ENCODE data around the gene KYNU.
"Not testable (repeated sequence)": the region's sequence is repeated elsewhere in the genome, so short reads cannot be mapped to it uniquely, and the experiment has no call there.

The KYNU gene

DNA sequence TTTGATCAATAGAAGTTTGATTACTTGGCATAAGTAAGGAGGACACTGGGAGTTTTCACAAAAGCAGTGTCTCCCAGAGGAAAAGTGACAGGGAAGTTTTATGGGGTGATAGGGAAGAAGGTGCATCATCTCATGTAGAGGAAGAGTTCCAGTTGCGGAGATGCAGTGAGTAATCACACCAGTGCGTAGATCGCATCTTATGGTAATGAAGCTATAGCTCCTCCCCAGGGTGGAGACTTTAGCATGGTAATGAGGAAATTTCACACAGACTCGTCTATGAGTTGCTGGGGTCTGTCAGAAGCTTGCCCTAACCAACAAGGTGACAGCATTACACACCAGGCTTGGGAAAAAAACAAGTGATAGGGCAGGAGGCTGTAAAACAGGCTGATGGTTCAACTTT, 49.0 kb downstream of the KYNU start:
- DNase-seq: no peak

DNA sequence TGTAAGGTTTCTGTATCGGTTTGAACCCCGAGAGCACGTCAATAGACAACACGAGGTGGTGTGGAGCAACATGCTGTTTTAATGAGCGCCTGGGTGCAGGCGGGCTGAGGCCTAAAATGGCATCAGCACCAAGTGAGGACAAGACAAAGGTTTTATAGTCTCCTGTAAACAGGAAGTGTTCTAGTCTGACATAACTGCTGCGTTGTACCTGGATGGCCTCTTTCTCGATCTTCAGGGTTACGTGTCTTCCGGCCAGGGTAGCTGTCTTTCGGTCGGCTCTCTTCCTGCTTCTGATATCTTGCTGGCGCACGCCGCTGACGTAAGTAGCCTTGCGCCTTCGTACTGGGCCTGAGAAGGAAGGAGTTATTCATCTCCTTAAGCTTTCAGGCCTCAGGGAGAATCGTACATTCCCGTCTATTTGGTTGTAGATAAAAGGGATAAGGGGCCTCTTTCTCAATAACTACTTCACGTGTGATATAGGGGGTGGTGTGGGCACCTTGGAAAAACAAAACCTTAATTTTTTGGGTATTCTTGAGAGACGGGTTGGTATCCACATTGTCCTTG, 53.5 kb downstream of the KYNU start:
- DNase-seq: no peak

DNA sequence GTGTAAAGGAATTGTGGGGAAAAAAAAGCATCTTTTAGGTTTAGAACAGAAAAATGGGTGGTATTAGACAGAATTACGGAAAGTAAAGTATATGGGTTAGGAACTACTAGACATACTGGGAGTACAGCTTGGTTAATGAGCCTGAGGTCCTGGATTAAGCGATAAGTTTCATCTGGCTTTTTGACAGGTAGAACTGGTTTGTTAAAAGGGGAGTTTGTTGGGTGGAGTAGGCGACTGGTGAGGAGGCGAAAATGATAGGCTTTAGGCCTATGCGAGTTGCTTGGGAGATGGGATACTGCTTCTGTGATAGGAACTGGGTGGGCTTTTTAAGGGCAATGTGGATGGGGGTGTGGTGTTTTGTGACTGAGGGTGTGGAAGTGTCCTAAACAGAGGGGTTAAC, 56.5 kb downstream of the KYNU start:
- no peak for DNase-seq

DNA sequence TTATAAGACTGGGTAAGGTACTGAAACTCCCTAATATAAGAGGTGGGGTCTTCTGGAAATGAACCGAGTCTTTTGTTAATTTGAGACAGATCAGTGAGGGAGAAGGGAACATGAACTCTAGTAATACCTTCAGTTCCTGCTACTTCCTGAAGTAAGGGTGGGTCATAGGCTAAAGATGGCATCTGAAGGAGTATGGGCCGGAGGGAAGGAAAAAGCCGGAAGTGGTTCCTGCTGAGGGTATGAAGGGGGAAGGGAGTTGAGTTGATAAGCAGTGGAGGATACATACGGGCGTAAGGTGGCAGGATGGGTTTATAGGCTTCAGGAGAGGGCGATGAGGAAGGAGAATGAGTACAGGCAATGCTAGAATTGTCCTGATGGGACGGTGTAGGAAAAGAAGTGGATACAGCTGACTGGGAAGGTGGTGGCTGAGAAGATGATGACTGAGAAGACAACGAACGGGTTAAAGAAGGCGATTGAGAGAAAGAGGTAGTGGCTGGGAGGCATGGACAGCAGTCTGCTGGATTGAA, 58.2 kb downstream of the KYNU start:
- DNase-seq: no peak

DNA sequence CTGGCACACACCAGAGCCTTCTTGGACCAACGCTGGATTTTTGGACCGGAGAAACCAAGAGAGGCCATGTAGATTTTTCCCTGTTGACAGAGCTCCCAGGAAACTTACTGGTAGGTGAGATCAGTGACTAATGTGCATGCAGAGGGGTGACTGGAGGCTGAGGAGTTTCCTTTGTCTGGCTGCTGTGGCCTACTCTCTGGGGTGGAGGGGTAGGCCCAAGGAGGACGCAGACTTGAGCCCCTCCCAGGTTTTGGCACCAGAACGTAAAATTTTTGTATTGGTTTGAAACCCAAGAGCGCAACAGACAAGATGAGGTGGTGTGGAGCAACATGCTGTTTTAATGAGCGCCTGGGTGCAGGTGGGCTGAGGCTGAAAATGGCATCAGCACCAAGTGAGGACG, 59.2 kb downstream of the KYNU start:
- DNase-seq: no peak

DNA sequence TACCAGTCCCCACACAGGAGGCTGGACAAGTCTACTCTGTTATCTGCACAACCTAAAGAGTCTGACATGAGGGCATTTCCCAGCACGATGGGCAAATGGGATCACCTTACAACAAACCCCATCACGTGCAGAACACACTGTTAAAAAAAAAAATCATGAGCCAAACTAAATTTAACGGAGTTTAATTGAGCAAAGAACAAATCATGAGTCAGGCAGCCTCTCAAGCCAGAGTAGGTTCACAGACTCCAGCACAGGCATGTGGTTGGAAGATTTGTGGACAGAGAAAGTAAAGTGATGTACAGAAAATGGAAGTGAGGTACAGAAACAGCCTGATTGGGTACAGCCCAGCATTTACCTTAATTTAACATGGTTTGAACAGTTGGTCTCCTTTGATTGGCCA, 59.9 kb downstream of the KYNU start:
- DNase-seq: no peak

DNA sequence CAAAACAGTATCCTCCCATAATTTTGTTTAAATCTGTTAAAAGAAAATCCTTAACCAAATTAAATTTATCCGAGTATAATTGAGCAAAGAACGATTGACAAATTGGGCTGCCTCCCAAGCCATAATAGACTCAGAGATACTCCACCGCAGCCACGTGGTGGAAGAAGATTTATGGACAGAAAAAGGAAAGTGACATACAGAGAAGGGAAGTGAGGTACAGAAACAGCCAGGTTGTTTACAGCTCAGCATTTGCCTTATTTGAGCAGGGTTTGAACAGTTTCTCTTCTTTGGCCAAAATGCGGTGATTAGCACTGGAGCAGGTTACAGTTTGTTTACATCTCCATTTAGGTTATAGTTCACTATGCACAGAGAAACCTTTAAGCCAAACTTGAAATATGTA, 60.8 kb downstream of the KYNU start:
- no peak for DNase-seq

DNA sequence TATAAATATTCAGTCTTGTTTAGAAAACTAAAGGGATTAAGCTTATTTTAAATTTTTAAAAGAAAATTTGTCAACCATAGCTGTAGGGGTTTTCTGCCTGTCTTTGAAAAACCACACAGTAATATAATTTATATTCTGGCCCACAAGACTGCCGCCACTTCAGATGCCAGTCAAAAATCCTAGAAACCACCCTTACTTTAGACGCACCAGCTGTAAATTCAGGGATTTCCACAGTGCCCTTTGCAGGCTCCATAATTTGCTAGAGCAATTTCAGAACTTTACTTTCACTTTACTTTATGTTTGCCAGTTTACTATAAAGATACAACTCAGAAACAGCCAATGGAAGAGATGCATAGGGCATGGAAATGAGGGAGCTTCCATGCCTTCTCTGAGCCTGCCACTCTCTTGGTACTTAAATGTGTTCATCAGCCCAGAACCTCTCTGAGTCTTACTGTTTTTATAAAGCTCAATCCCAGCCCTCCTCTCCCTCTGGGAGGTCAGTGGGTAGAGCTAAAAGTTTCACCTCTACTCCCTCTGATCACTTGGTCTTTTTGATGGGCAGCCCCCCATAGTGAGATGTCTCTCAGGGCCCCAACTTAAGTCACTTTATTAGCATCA, 63.3 kb downstream of the KYNU start:
- DNase-seq: no peak

DNA sequence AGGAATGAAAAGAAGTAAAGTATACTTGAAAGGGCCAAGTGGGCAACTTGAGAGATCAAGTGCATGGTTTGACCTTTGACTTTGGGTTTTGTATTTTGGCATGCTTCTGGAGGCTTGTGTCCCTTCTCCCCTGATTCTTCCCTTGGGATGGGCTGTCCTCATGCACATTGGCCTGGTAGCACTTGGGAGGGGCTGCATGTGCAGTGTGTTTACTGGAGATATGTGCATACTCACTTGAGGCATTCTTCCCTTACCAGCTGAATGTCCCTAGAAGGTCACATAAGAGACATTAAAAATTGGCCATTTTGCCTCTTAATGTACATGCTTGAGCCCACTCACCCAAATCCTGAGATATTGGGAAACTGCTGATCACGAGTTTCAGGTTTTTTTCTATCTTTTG, 65.2 kb downstream of the KYNU start:
- DNase-seq: no peak

DNA sequence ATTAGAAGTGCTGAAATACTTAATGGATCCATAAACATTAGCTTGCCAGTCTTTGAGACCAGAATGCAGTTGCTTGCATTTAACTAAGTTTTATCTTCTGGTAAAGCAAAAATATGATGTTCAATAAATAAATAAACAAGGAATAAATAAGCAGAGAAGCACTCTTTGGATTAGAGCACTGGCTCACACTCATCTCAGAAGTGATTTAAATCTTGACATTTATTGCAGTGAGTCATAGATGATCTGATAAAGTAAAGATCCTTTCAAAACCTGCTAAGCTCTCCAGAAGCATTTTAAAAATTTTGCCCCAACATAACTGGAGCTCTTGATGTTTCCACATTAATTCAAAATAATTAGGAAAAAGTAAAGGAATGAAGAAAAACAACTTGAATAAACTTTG, 66.8 kb downstream of the KYNU start:
- DNase-seq: no peak

DNA sequence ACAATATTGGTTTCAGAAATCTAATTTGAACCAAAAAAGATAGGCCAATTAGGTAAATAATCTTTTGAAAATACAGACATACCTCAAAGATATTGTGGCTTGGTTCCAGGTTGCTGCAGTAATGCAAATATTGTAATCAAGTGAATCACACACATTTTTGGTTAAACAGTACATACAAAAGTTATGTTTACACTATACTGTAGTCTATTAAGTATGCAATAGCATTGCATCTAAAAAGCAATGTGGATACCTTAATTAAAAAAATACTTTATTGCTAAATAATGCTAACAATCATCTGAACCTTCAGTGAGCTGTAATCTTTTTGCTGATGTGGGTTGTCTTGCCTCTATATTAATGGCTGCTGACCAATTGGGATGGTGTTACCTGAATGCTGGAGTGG, 67.3 kb downstream of the KYNU start:
- DNase-seq: no peak

DNA sequence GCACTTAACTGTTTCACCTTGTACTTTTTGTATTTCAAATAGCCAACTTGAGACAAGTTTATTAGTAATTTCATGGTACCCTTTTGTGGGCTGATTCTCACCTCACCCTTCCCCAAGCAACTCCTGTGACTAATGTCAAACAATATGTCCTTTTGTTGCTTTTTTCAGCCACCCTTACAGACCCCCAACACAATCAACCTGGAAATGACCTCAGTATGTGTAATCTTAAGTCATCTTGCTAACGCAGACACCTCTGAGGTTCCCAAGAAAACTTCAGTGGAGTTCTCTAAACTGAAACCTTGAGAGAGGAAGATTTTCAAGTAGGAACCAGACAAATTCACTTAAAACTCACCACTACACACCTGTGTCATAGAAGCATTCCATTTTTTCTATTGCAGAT, 69.5 kb downstream of the KYNU start:
- DNase-seq: no peak

DNA sequence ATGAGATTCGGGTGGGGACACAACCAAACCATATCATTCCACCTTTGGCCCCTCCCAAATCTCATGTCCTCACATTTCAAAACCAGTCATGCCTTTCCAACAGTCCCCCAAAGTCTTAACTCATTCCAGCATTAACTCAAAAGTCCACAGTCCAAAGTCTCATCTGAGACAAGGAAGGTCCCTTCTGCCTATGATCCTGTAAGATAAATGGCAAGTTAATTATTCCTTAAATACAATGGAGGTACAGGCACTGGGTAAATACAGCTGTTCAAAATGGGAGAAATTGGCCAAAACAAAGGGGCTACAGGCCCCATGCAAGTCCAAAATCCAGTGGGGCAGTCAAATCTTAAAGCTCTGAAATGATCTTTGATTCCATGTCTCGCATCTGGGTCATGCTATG, 71.3 kb downstream of the KYNU start:
- DNase-seq: not testable (repeated sequence)

DNA sequence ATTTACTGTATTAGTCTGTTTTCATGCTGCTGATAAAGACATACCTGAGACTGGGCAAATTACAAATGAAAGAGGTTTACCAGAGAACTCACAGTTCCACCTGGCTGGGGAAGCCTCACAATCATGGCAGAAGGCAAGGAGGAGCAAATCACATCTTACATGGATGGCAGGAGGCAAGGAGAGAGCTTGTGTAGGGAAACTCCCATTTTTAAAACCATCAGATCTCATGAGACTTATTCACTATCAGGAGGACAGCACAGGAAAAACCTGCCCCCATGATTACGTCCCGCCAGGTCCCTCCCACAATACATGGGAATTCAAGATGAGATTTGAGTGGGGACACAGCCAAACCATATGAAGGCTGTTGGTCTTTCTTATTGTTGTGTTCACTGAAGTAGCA, 72.9 kb downstream of the KYNU start:
- DNase-seq: not testable (repeated sequence)

DNA sequence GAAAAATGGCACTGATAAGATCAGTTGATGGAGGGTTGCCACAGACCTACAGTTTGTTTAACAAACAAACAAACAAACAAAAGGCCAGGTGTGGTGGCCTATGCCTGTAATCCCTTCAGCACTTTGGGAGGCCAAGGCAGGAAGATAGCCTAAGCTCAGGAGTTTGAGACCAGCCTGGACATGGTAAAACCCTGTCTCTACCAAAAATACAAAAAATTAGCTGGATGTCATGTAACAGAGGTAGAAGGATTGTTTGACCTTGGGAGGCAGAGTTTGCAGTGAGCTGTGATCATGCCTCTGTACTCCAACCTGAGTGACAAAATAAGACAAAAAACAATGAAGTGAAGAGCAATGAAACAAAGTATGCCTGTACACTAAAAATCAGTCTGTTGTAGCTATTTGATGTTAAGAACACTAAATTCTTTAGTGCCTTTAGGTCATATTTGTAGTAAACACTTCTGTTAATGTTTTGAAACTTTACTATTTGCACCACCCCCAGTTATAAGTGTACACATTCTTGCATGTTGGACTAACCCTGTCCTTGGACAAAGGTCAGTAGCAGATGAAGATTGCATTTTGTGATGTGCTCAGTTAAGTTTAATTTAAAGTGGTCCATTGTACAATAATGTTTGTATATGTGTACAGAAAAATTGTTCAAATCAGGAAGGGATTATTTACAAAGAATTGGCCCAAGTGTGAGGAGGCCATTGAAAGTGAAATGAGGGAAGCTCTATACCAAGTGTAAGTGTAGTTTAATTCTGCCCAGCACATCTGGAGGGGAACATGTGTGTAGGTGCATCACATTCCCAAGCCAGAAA, 73.9 kb downstream of the KYNU start:
- DNase-seq: no peak

DNA sequence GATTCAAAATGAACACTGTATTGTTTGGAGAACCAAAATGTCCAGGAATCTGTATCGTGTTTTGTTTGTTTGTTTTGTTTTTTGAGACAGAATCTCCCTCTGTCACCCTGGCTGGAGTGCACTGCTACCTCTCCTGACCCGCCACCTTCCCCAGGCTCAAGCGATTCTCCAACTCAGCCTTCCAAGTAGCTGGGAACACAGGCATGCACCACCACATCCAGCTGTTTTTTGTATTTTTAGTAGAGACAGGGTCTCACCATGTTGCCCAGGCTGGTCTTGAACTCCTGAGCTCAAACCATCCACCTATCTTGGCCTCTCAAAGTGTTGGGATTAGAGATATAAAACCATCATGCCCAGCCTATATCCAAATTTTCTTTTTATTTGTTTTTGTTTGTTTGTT, 74.6 kb downstream of the KYNU start:
- DNase-seq: no peak

DNA sequence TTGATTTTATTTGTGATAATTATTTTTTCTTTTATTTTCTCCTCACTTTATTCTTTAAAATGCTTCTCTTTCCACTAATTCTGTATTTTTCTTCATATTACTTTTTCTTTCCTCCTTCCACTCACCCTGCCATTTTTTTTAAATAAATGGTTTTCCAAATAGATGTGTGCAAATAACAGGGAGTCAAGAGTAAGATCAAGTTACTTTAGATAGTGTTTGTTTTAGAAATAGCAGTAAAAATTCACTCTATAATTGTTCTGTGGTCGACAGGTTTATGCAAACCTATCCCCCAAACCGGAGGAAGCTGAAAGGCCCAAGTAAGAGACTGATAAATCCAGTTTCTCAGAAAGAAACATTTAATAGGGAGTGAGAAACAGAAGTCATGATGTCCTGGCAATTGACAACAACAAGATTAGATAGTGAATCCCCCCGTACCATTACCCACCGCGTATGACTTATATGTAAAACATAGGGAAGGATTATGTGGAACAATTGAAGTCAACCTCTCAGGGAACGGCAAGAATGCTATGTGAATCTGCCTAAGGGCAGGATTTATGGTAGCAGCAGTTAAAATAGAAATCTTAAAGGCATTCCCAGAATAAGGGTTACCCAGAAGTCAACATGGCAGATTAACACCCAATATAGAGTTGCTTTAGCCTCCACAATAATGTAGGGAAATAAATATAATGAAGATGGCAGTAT, 75.5 kb downstream of the KYNU start:
- no peak for DNase-seq

DNA sequence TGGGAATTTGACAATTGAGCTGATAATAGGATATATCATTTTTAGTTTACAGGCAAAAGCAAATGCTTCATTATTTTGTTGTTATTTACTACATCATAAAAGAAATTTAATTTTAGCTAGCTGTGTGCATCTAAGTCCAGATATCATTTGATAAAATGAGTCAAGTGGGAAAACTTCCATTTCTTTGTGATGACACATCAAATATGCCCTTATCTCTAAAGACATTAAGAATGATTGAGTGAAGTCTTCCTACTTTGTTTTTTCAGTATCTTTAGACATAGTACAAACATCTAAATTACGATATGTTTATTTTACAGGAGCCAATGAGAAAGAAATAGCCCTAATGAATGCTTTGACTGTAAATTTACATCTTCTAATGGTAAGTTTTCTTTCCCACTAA, 77.0 kb downstream of the KYNU start:
- no peak for DNase-seq

DNA sequence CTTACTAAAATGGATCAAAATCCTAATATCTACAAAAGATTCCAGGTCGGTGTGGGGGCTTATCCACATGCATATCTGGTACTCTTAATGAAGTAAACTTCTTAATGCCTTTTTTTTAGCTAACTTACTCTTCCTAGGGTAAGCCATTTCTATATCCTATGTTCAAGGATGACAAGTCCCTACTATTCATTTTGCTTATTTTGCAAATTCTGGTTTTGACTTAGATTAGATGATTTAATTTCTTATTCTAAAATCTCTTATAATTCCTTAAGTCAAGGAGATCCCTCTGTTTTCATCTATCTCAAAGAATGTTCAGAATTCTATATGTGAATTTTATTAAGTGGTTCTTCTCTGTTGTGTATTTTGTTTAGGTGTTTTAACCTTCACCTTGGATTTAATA, 79.7 kb downstream of the KYNU start:
- no peak for DNase-seq

DNA sequence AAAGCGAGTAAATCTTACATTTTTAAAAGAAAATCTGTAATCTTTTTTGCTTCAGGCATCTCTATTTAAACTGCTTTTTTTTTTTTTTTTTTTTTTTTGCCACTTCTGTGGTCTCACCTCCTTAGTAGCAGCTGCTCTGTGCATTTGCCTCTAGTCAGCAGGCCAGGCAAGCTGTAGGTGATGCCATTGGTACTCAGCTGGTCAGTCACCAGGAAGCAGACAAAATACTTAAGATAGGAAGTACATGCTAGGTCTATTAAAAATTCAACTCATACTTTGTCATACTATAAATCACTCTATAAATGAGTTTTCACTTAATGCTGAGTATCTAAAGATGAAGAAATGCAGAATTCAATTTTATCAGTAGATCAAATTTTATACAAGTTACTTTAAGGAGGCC, 83.7 kb downstream of the KYNU start:
- no peak for DNase-seq

DNA sequence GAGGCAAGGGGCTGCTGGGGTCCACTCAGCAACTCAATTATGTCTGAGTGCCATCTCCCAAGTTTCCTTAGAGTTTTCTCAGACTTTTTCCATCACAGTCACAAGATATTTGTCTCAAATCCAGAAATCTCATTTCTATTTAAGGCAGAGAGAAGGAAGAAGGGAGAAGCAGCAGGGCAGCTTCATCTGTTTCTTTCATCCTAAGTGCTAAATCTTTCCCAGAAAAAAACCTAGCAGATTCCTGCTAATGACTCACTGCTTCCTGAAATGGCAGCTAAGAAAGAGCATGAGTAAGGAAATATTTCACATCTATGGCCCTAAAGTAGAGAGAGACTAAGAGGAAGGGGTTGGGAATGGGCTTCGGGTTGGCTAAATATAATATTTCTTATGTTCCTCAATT, 88.0 kb downstream of the KYNU start:
- no peak for DNase-seq

DNA sequence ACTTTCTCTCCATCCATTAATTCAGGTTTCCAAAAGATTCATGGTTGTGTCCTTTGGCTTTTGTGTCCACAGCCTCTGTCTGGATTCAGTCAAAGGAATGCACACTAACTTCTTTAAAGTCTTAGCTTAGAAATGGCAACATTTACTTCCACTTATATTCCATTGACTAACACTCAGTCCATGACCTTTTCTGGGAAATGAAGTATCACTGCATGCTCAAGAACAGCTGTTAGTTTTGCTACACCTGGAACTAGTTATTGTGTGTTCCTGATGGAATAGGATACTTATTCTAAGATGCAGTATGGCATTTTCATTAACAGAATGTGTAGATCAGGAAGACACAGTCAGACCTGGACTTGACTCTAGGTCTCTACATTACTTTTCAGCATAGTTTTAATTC, 88.8 kb downstream of the KYNU start:
- no peak for DNase-seq

DNA sequence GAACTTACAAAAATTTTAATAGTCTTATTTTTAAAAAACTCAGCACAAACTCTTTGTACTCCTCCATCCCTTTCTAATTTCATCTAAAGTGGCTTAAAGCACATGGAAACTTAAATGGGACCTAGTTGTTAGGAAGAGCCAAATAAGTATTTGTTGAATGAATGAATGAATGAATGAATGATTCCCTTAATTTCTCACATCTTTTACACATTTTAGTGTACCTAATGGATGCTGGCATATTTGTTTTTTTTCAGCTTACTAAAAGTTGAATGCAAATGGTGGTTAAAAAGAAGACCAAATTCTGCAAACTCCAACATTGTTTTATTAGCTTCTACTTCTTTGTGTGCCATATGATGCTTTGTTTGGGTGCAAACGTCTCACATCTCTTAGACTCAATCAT, 89.6 kb downstream of the KYNU start:
- DNase-seq: no peak

All from stimulated activated CD4-positive, alpha-beta T cell treated with anti-CD3 and anti-CD28 coated beads, Interleukin-12 subunit alpha, Interleukin-12 subunit beta, amount 100 ng/mL, for 4 hours (primary cell).